GM19035 (cell line): ENCODE data around the gene SETD3.

ENCODE experiments used
- ATAC-seq: cut with Tn5 transposase; IDR thresholded peaks from one replicate; pipeline ENCODE4 v1.9.1; 2021; ENCODE audit not compliant: unreplicated experiment

SETD3 gene

GRCh38 chr14:99479906-99480869 is at the start of gene SETD3:
Gene SETD3 (minus strand): TSS chr14:99480859. CDS start chr14:99465805, 15,054 bp downstream.
- ATAC-seq: peak; percentile 4

GRCh38 chr14:99529899-99530298 is 49.2 kb upstream of the SETD3 start:
- no peak for ATAC-seq

- no peak for ATAC-seq
Measured at GRCh38 chr14:99527427-99528076, 46.9 kb upstream of the SETD3 start.

- no peak for ATAC-seq
Measured at GRCh38 chr14:99527026-99527425, 46.4 kb upstream of the SETD3 start.

- no peak for ATAC-seq
Measured at GRCh38 chr14:99525699-99526080, 45.0 kb upstream of the SETD3 start.

GRCh38 chr14:99524804-99525698 is 44.4 kb upstream of the SETD3 start:
- ATAC-seq: no peak

- ATAC-seq: no peak
Measured at GRCh38 chr14:99524091-99524661, 43.5 kb upstream of the SETD3 start.

GRCh38 chr14:99523704-99524055 is 43.0 kb upstream of the SETD3 start:
- ATAC-seq: no peak

- ATAC-seq: no peak
Measured at GRCh38 chr14:99522934-99523703, 42.5 kb upstream of the SETD3 start.

GRCh38 chr14:99522457-99522891 is 41.8 kb upstream of the SETD3 start:
- no peak for ATAC-seq

GRCh38 chr14:99522025-99522401 is 41.4 kb upstream of the SETD3 start:
- no peak for ATAC-seq

- ATAC-seq: no peak
Measured at GRCh38 chr14:99521176-99522024, 40.7 kb upstream of the SETD3 start.

- ATAC-seq: no peak
Measured at GRCh38 chr14:99520571-99521081, 40.0 kb upstream of the SETD3 start.

GRCh38 chr14:99519931-99520421 is 39.3 kb upstream of the SETD3 start:
- no peak for ATAC-seq

- ATAC-seq: no peak
Measured at GRCh38 chr14:99519347-99519881, 38.8 kb upstream of the SETD3 start.

- ATAC-seq: peak; percentile 68
Measured at GRCh38 chr14:99518441-99519346, 38.0 kb upstream of the SETD3 start.

- ATAC-seq: no peak
Measured at GRCh38 chr14:99517643-99518381, 37.2 kb upstream of the SETD3 start.
